ENCODE data around the gene OSBPL7.
"Not testable (repeated sequence)": the region's sequence is repeated elsewhere in the genome, so short reads cannot be mapped to it uniquely, and the experiment has no call there.

Gene OSBPL7

DNA sequence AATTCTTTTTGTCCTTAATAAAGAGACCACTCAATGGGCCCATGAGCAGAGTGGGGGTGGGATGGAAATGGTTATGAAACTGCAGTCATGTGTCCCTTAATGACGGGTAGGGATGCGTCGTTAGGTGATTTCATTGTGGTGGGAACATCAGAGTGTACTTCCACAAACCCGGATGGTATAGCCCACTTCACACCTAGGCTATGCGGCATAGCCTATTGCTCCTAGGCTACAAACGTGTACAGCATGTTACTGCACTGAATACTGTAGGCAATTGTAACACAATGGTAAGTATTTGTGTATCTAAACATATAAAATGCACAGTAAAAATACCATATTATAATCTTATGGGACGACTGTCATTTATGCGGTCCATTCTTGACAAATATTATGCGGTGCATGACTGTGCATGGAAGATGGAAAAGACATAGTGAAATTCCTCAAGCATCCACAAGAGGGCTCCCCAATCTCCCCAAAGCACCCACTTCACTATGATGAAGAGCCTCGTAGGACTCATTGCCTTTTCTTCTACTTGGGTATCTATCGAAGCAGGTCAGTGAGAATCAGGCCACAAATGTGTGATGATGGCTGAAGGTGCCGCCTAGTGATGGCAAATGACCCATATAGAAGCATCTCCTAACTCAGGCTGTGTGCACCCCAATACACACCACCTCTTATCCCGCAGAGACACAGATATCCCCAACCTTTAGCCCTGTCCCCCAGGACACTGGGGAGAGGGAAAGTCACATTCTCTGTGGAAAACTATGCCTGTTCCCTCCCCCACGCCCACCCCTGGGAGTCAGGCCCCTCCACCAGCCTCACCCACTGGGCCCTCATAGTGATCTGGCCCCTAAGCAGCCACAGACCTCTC lies 45.0 kb downstream of the OSBPL7 start:
- in situ Hi-C loops (cut with MboI; ENCODE audit: low sequenced_read_pairs) = no loop called here

DNA sequence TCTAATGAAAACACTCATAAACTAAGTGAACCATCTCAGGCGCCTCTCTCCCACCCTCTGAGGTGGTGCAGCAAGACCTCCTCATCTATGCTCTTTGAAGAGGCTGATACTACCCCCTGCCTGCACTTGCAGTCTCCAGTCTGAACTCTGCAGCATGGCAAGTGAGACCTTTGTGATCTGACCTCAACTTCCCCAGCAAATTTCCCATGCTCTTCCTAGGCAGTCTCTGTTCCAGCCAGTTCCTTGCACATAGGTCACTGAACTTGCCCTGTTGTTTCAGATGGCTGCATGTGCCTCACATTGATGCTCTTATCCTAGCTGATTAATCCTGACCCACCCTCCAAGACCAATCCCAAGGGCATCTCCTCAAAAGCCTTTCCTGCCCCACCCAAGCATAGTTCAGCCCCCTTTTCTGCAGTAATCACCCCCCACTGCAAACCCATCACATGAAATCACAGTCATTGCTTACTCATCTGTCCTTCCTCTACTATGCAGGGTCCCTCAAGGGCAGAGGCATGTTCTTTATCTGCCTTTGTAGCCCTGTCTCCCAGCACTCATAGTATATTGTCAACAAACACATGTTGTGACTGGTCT lies 46.5 kb downstream of the OSBPL7 start:
- in situ Hi-C loops (cut with MboI; ENCODE audit: low sequenced_read_pairs) = no loop called here

DNA sequence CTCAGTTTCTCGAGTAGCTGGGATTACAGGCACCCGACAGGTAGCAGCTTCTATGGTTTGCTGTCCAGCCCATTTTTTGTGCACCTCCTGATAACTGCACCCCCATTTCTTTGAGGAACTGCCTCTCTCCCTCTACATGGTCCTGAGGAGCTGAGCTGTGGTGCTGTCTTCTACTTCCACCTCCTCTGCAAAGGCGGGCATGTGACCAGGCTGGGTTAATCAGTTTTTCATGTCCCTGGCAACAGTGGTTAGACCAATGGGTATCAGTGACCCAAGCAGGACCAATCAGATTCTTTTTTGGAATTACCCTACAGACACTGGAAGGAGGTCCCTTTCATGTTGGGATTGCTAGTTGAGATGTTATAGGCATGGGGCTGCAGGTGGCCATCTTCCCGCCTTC lies 47.3 kb downstream of the OSBPL7 start:
- in situ Hi-C loops (cut with MboI; ENCODE audit: low sequenced_read_pairs) = no loop called here

- in situ Hi-C loops (cut with MboI; ENCODE audit: low sequenced_read_pairs) = not testable (repeated sequence)
Measured at GRCh38 chr17:47773649-47774048, 47.9 kb downstream of the OSBPL7 start.

DNA sequence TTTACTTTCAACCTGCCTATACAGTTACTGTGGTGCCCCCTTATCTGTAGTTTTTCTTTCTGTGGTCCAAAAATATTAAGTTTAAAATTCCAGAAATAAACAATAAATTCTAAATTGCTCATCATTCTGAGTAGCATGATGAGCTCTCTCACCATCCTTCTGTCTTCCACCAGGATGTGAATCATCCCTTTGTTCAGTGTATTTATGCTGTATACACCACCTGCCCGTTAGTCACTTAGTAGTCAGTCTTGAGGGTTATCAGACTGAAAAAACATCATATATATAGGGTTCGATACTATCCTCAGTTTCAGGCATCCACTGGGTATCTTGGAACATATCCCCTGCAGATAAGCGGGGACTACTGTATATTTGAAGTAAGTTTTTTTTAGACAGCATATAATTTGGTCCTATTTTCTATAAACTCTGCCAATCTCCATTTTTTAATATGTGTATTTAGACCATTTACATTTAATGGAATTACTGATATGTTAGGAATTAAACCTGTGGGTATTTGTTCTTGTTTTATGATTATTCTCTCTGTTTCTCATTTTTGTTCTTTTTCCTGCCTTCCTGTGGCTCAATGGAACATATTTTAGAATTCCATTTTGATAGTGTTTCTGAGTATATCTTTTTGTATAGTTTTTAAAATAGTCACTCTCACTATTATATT lies 57.5 kb downstream of the OSBPL7 start:
- in situ Hi-C loops (cut with MboI; ENCODE audit: low sequenced_read_pairs) = no loop called here

DNA sequence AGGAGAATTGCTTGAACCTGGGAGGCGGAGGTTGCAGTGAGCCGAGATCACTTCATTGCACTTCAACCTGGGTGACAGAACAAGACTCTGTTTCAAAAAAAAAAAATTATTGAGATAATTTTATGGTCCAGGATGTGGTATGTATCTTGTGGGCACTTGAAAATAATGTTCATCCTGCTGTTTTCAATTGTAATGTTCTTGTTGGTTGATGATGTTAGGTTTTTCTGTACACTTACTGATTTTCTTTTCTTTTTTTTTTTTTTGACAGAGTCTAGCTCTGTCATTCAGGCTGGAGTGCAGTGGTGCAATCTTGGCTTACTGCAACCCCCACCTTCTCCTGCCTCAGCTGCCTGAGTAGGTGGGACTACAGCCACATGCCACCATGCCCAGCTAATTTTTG lies 58.9 kb downstream of the OSBPL7 start:
- in situ Hi-C loops (cut with MboI; ENCODE audit: low sequenced_read_pairs) = no loop called here

DNA sequence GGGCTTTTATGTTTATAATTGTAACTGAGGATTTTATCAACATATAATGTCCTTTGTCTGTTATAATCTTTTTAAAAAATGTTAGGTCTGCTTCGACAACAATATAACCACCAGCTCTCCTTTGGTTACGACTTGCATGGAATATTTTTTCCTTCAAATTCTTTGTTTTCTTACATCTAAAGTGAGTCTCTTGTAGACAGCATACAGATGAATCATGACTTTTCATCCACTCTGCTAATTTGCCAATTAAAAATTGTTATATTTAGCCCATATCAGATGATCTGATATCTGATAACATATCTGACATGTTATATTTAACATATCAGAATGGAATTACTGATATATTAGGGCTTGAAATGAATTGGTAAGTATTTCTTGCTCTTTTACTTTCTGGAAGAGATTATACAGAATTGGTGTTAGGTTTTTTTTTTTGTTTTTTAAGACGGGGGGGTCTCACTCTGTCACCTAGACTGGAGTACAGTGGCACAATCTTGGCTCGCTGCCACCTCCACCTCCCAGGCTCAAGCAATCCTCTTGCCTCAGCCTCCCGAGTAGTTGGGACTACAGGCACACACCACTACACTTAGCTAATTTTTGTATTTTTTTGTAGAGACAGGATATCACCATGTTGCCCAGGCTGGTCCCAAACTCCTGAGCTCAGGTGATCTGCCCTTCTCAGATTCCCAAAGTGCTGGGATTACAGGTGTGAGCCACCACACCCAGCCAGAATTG lies 61.0 kb downstream of the OSBPL7 start:
- in situ Hi-C loops (cut with MboI; ENCODE audit: low sequenced_read_pairs) = no loop called here

DNA sequence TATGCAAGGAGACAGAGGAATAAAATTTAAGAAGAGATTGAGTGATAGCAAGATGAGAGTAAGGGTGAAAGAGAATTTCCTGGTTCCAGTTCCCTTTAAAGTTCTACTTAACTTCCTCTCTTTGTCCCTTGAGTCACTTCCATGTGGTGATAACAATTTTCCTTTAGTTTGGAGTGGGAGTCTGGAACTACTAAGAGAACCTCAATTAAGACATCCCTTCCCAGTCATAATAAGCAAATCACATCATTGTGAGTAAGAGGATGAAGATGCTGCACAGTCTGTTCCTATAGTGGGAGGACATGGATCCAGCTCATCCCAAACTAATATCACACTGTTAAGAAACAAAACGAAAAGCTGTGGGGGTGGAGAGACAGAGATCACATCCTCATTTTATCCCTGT lies 64.2 kb downstream of the OSBPL7 start:
- in situ Hi-C loops (cut with MboI; ENCODE audit: low sequenced_read_pairs) = no loop called here

All from hTERT RPE-1 (cell line).